WTC11 (cell line): ENCODE data around the gene SLC6A1. TPM values are rescaled to one million over a fixed set of nuclear protein-coding genes. Genes with fewer than 3 reads are reported as not detected.

Experiments used
- ATAC-seq: fragments of 200-7000 bp; cut with Tn5 transposase; 2 replicates; pipeline ENCODE4 v1.10.0; 2021; ENCODE audit warnings: mild to moderate bottlenecking, moderate library complexity
- CTCF ChIA-PET: fragments of 300-600 bp; sonication (Branson Sonifier 250); formaldehyde crosslinking; loops from one replicate; lab custom pipeline; 2021; ENCODE audit warnings: antibody characterized with exemption; lab: Charles Lee
- POLR2A ChIA-PET: fragments of 350-600 bp; sonication (Branson Sonifier 250); formaldehyde crosslinking; loops from one replicate; lab custom pipeline; 2021; ENCODE audit warnings: antibody characterized with exemption; lab: Charles Lee
- DNase-seq: peaks from one replicate; pipeline ENCODE4 v3.0.0; 2021; ENCODE audit warnings: low spot score
- H3K27ac Mint-ChIP-seq: 2 replicates; pipeline ENCODE4 v1.8.0; 2021; ENCODE audit warnings: mixed read lengths
- H3K27me3 Mint-ChIP-seq: 2 replicates; pipeline ENCODE4 v1.8.0; 2021; ENCODE audit warnings: low read depth, mild to moderate bottlenecking, moderate library complexity, mixed read lengths
- H3K36me3 Mint-ChIP-seq: 2 replicates; pipeline ENCODE4 v1.8.0; 2021; ENCODE audit warnings: mixed read lengths
- H3K4me1 Mint-ChIP-seq: 2 replicates; pipeline ENCODE4 v1.8.0; 2022; ENCODE audit warnings: mixed read lengths
- H3K4me3 Mint-ChIP-seq: 2 replicates; pipeline ENCODE4 v1.8.0; 2021; ENCODE audit warnings: mild to moderate bottlenecking, moderate library complexity, mixed read lengths
- H3K9me3 Mint-ChIP-seq: 2 replicates; pipeline ENCODE4 v1.8.0; 2021; ENCODE audit warnings: mixed read lengths
- ATF3 ChIP-seq: sonication (generic); formaldehyde crosslinking; conservative IDR thresholded peaks from 2 replicates; pipeline ENCODE4 v1.8.1; 2022; ENCODE audit warnings: mild to moderate bottlenecking, missing genetic modification reagents
- E2F4 ChIP-seq: sonication (generic); formaldehyde crosslinking; IDR thresholded peaks from 2 replicates; pipeline ENCODE4 v1.8.1; 2022; ENCODE audit warnings: low read depth, mild to moderate bottlenecking, moderate library complexity, missing genetic modification reagents, borderline replicate concordance
- ETV6 ChIP-seq: sonication (generic); formaldehyde crosslinking; IDR thresholded peaks from 2 replicates; pipeline ENCODE4 v1.8.1; 2022; ENCODE audit warnings: mild to moderate bottlenecking, missing genetic modification reagents
- FOXJ3 ChIP-seq: sonication (generic); formaldehyde crosslinking; IDR thresholded peaks from 2 replicates; pipeline ENCODE4 v1.9.0; 2021; ENCODE audit warnings: missing genetic modification reagents, mild to moderate bottlenecking, borderline replicate concordance
- FOXP4 ChIP-seq: sonication (generic); formaldehyde crosslinking; IDR thresholded peaks from 2 replicates; pipeline ENCODE4 v1.8.0; 2022; ENCODE audit warnings: mild to moderate bottlenecking, missing genetic modification reagents
- JUN ChIP-seq: sonication (generic); formaldehyde crosslinking; IDR thresholded peaks from 2 replicates; pipeline ENCODE4 v1.8.0; 2023; ENCODE audit warnings: mild to moderate bottlenecking, missing genetic modification reagents
- KAT7 ChIP-seq: sonication (generic); formaldehyde crosslinking; IDR thresholded peaks from 2 replicates; pipeline ENCODE4 v1.8.1; 2023; ENCODE audit warnings: missing genetic modification reagents, mild to moderate bottlenecking, borderline replicate concordance
- MXD4 ChIP-seq: fragments of 250-450 bp; sonication (Bioruptor Pico); IDR thresholded peaks from 2 replicates; pipeline ENCODE4 v1.8.0; 2021; ENCODE audit warnings: mild to moderate bottlenecking, moderate library complexity, borderline replicate concordance
- NFE2L1 ChIP-seq: sonication (generic); formaldehyde crosslinking; IDR thresholded peaks from 2 replicates; pipeline ENCODE4 v1.8.1; 2023; ENCODE audit warnings: missing genetic modification reagents
- NR2C2 ChIP-seq: sonication (generic); formaldehyde crosslinking; IDR thresholded peaks from 2 replicates; pipeline ENCODE4 v1.8.0; 2022; ENCODE audit warnings: mild to moderate bottlenecking, missing genetic modification reagents
- ZNF219 ChIP-seq: sonication (generic); formaldehyde crosslinking; IDR thresholded peaks from 2 replicates; pipeline ENCODE4 v1.8.0; 2023; ENCODE audit warnings: missing genetic modification reagents, mild to moderate bottlenecking, borderline replicate concordance
- ZNF232 ChIP-seq: sonication (generic); formaldehyde crosslinking; IDR thresholded peaks from 2 replicates; pipeline ENCODE4 v1.8.0; 2022; ENCODE audit warnings: mild to moderate bottlenecking, missing genetic modification reagents
- ZNF263 ChIP-seq: sonication (generic); formaldehyde crosslinking; IDR thresholded peaks from 2 replicates; pipeline ENCODE4 v1.8.1; 2022; ENCODE audit warnings: low read depth, mild to moderate bottlenecking, moderate library complexity, missing genetic modification reagents
- ZNF281 ChIP-seq: sonication (generic); formaldehyde crosslinking; IDR thresholded peaks from 2 replicates; pipeline ENCODE4 v1.8.0; 2023; ENCODE audit warnings: mild to moderate bottlenecking, missing genetic modification reagents
- ZNF416 ChIP-seq: fragments of 250-450 bp; sonication (Bioruptor Pico); IDR thresholded peaks from 2 replicates; pipeline ENCODE4 v1.9.0; 2021; ENCODE audit warnings: mild to moderate bottlenecking, inconsistent platforms
- ZNF671 ChIP-seq: fragments of 250-450 bp; sonication (Bioruptor Pico); IDR thresholded peaks from 2 replicates; pipeline ENCODE4 v1.8.0; 2021; ENCODE audit warnings: mild to moderate bottlenecking
- total RNA-seq: library from RNA; stranded (reverse); gene quantifications from 3 replicates; pipeline ENCODE4 v1.2.3, GENCODE V29; 2021

The SLC6A1 gene
- total RNA-seq, 1 experiment from 2014 or later: 0.72 TPM

GRCh38 chr3:11020764-11021163 is 28.2 kb downstream of the SLC6A1 start (continued):
- TF ChIP-seq ZNF281 (CRISPR knock-in tag) (no peak), E2F4 (CRISPR knock-in tag) (no peak)
- TF ChIP-seq, all 79 proteins: peak for 0

- Mint-ChIP-seq H3K4me3 (no peak overlapping the region), H3K4me1 (no peaks in the 10 kb centered on the region), H3K9me3 (peaks cover 20% of the 10 kb centered on the region), H3K27me3 (peaks cover 16% of the 10 kb centered on the region), H3K27ac (no peak overlapping the region), H3K36me3 (peaks cover 12% of the 10 kb centered on the region)
- ATAC-seq (peak; percentile 82), DNase-seq (peak; percentile 31)
- ChIA-PET POLR2A (no interaction called here), CTCF (interaction anchor here (0.6 to 3.8 kb wide), 7 partner anchors 20 to 79 kb away, joined by 3 to 22 read pairs (median 5); no protein-coding TSS in a partner anchor)
- no peak for TF ChIP-seq KAT7 (CRISPR knock-in tag)
- TF ChIP-seq NFE2L1 (CRISPR knock-in tag): no peak
- no peak for TF ChIP-seq ZNF219 (CRISPR knock-in tag)
- TF ChIP-seq ZNF416: no peak
- TF ChIP-seq ZNF263 (CRISPR knock-in tag): no peak
- no peak for TF ChIP-seq NR2C2
- no peak for TF ChIP-seq ATF3 (CRISPR knock-in tag)
- no peak for TF ChIP-seq ZNF671 (CRISPR knock-in tag)
- TF ChIP-seq JUN (CRISPR knock-in tag): no peak
- TF ChIP-seq FOXP4 (CRISPR knock-in tag): no peak
- TF ChIP-seq MXD4 (CRISPR knock-in tag): no peak
- TF ChIP-seq FOXJ3: no peak
- TF ChIP-seq ZNF232 (CRISPR knock-in tag): no peak
- no peak for TF ChIP-seq ZNF281 (CRISPR knock-in tag)
- TF ChIP-seq ETV6 (CRISPR knock-in tag): no peak
Observed at GRCh38 chr3:11021611-11022011, 29.1 kb downstream of the SLC6A1 start.
